ENCODE results near the gene ARL2BP. TPM values are rescaled to one million over a fixed set of nuclear protein-coding genes. Genes with fewer than 3 reads are reported as not detected.

Gene ARL2BP
- total RNA-seq, 1 donor from 2014 or later: 60.0 TPM

GRCh38 chr16:57285379-57285778, 40.3 kb downstream of the ARL2BP start:
- Histone ChIP-seq H3K36me3 (no peaks in the 10 kb centered on the region), H3K27ac (no peak overlapping the region), H3K27me3 (peaks cover 21% of the 10 kb centered on the region), H3K4me1 (no peaks in the 10 kb centered on the region), H3K4me3 (no peak overlapping the region), H3K9me3 (no peaks in the 10 kb centered on the region)
- ATAC-seq: no peak
- intact Hi-C loops (cut with DNase I): no loop called here
- no peak for DNase-seq
- TF ChIP-seq, protein P1, sequence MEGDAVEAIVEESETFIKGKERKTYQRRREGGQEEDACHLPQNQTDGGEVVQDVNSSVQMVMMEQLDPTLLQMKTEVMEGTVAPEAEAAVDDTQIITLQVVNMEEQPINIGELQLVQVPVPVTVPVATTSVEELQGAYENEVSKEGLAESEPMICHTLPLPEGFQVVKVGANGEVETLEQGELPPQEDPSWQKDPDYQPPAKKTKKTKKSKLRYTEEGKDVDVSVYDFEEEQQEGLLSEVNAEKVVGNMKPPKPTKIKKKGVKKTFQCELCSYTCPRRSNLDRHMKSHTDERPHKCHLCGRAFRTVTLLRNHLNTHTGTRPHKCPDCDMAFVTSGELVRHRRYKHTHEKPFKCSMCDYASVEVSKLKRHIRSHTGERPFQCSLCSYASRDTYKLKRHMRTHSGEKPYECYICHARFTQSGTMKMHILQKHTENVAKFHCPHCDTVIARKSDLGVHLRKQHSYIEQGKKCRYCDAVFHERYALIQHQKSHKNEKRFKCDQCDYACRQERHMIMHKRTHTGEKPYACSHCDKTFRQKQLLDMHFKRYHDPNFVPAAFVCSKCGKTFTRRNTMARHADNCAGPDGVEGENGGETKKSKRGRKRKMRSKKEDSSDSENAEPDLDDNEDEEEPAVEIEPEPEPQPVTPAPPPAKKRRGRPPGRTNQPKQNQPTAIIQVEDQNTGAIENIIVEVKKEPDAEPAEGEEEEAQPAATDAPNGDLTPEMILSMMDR (IDR thresholded peaks at IDR 0.05): no peak

DNA sequence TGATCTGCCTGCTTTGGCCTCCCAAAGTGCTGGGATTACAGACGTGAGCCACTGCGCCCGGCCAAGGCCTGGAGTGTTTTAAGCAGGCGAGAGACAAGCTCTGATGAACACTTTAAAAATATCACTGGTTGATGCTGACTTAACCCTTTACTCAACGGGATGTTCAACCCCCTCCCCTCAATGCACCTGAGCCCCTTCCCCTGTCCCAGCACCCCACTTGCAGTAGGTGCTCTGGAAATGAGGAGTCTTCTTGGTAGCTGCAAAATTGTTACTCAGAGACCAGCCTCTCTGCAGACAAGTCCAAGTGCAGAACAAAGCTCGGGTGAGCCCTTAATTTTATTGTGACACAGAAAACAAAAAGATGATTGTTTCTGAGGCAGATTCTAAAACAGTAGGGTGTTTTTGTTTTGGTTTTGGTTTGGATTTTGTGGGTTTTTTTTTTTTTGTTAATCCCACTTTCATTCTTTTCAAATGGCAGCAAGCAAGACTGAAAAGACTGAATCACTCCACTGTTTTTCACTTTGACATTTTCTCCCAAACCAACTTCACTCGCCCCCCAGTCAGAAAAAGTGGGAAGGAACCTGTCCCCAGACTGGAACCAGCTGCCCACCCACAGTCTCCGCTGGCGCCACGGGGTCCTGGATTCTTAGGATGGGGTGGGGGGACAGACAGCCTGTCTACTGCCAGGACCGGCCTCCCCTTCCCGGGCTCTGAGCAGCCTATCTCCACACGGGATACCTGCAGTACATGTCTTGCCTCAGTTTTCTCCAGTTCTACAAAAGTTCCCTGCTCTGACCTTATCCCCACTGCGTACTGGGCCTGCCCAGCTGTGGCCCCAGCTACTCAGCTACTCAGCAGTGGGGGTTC, 44.6 kb downstream of the ARL2BP start:
- intact Hi-C loops (cut with DNase I): no loop called here
- H3K27me3 ChIP-seq: peaks cover 6% of the 10 kb centered on the region
- H3K4me1 ChIP-seq: no peaks in the 10 kb centered on the region
- ATAC-seq (no peak), DNase-seq (no peak)
- TF ChIP-seq, protein P1 (IDR thresholded peaks at IDR 0.05): no peak
- H3K27ac ChIP-seq: no peak overlapping the region
- H3K36me3 ChIP-seq: no peaks in the 10 kb centered on the region
- no peaks in the 10 kb centered on the region for H3K9me3 ChIP-seq
- no peak overlapping the region for H3K4me3 ChIP-seq

- H3K9me3 ChIP-seq: no peaks in the 10 kb centered on the region
- H3K27me3 ChIP-seq: no peaks in the 10 kb centered on the region
- DNase-seq (no peak), ATAC-seq (no peak)
- H3K4me3 ChIP-seq: no peak overlapping the region
- peaks cover 16% of the 10 kb centered on the region for H3K4me1 ChIP-seq
- intact Hi-C loops (cut with DNase I): no loop called here
- no peaks in the 10 kb centered on the region for H3K36me3 ChIP-seq
- TF ChIP-seq, protein P1 (IDR thresholded peaks at IDR 0.05): no peak
- no peak overlapping the region for H3K27ac ChIP-seq
Observed at GRCh38 chr16:57297856-57298255, 52.8 kb downstream of the ARL2BP start.

DNA sequence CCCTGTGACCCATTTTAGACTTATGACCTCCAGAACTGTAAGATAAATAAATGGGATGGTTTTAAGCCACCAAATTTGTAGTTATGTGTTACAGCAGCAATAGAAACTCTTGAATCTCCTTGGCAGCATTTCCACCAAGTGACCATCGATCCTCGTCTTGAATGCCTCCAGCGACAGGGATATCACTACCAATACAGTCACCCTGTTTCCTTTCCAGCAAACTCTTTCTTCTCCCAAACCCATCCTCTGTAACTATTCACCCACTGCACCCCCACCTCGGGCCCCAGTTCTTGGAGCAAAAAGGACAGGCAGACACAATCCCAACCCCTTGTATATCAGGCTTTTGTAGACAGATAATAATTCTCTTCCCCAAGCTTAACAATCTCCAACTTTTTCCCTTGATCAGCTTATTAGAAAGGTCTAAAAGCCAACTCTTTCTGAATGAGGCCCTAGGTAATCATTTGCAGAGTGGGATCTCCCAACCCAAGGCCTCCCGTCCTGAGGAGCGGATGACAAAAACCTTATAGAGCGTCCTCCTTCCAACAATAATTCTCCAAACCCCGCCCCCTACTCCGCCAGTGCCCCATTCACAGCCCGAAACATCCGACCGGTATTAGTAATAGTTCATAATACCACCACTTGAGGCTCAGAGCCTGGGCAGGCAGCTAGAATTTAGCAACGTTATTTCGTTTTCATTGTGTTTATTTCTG, 54.1 kb downstream of the ARL2BP start:
- Histone ChIP-seq H3K36me3 (no peaks in the 10 kb centered on the region), H3K9me3 (no peaks in the 10 kb centered on the region), H3K27ac (peak overlapping the region; percentile 86), H3K4me3 (peak overlapping the region; percentile 52), H3K4me1 (peaks cover 22% of the 10 kb centered on the region), H3K27me3 (no peaks in the 10 kb centered on the region)
- ATAC-seq: peak; percentile 4
- DNase-seq: no peak
- TF ChIP-seq, protein P1 (IDR thresholded peaks at IDR 0.05): no peak
- intact Hi-C loops (cut with DNase I): no loop called here

GRCh38 chr16:57299719-57300386, 54.8 kb downstream of the ARL2BP start:
- no peaks in the 10 kb centered on the region for H3K9me3 ChIP-seq
- ATAC-seq (peak; percentile 71), DNase-seq (peak; percentile 90)
- intact Hi-C loops (cut with DNase I): loop anchor here (2.0 kb wide), 1 partner anchor 117 kb away; no protein-coding TSS in a partner anchor
- TF ChIP-seq, protein P1 (IDR thresholded peaks at IDR 0.05): peak; percentile 42
- peak overlapping the region; percentile 52 for H3K4me3 ChIP-seq
- no peaks in the 10 kb centered on the region for H3K27me3 ChIP-seq
- H3K36me3 ChIP-seq: no peaks in the 10 kb centered on the region
- peaks cover 29% of the 10 kb centered on the region for H3K4me1 ChIP-seq
- peak overlapping the region; percentile 86 for H3K27ac ChIP-seq

All from upper lobe of right lung (tissue), 1 donor.